Heart left ventricle (tissue), 13 donors: Measurements from ENCODE around the gene GC.
"Not testable (repeated sequence)": the region's sequence is repeated elsewhere in the genome, so short reads cannot be mapped to it uniquely, and the experiment has no call there.

Experiments used
- POLR2A ChIP-seq, 2 donors: fragments of 450-650 bp; IDR thresholded peaks; one replicate each; pipeline ENCODE4 v1.6.1; 2017; ENCODE audit warnings: antibody characterized with exemption in 2 of 2, mild to moderate bottlenecking in 2 of 2, moderate library complexity in 2 of 2
- TF ChIP-seq, protein P1 (sequence below), 12 donors: fragments of 200-600 bp; sonication (generic) in 4 of 12; IDR thresholded peaks; one replicate each; pipeline versions ENCODE4 v1.5.0 to v1.8.0; 2018 to 2022; ENCODE audit warnings: antibody characterized with exemption in 12 of 12, mild to moderate bottlenecking in 5 of 12
- donor health status: ischemic (EF 13 %, LVEDD 7.1; RV severe dilation, severe dysfunction).
- donor health status: DM: no; HTN: yes; CAD: no.
- donor health status: DM: no; HTN: no; CAD: no.
- donor health status: ischemic (EF 25% LVEDD 6.9; RV normal size, moderate dysfunction).
- donor health status: ischemic (EF 25% LVEDD 5.7; RV mildly dilated, moderate dysfunction).
- donor health status: ischemic (EF 35%, LVEDD 5.7; RV mildly dilated, moderate dysfunction).
- donor health status: nonischemic (EF 11% LVEDD 7.7; RV severe dilation, severe dysfunction).
- donor health status: DM: yes; HTN: yes; CAD: no.
- donor health status: PGD.
- donor health status: ischemic (EF 29% LVEDD 5.4; RV normal size, mild dysfunction).
- donor health status: nonischemic (EF 23%, LVEDD 6.1; RV moderate dilation, normal function).

DNA sequence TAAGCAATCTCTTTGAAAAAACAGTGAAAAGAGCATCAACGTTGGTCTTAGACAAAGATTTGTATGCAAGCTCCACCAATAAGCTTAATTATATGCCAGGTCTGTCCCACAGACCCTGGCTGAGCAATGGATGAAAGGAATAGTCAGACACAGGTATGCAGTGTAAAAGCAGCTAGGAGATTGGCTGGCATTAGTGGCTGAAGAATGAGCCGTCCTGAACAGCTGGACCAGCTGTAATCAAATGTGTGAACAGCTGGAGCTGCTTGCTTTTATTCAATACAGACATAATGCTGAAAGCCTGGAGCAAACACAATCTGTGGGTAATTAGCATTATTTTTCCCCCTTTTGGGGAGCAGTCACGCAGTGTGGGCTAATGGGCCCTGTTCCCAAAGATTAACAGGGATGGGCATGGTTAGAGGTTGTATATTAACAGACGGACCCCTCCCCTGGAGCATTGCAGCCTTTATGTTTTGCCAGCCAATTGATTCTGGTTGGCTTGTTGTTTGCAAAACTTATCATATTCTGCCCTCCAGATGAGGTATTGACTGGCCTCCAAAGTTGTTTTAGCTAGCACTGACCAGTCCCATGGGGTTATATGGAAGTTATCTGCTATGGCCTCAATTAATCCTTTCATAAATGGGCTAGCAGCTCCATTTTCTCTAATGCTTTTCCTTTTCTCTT lies 20.3 kb upstream of the GC start:
- TF ChIP-seq, protein P1, sequence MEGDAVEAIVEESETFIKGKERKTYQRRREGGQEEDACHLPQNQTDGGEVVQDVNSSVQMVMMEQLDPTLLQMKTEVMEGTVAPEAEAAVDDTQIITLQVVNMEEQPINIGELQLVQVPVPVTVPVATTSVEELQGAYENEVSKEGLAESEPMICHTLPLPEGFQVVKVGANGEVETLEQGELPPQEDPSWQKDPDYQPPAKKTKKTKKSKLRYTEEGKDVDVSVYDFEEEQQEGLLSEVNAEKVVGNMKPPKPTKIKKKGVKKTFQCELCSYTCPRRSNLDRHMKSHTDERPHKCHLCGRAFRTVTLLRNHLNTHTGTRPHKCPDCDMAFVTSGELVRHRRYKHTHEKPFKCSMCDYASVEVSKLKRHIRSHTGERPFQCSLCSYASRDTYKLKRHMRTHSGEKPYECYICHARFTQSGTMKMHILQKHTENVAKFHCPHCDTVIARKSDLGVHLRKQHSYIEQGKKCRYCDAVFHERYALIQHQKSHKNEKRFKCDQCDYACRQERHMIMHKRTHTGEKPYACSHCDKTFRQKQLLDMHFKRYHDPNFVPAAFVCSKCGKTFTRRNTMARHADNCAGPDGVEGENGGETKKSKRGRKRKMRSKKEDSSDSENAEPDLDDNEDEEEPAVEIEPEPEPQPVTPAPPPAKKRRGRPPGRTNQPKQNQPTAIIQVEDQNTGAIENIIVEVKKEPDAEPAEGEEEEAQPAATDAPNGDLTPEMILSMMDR (IDR thresholded peaks at IDR 0.05), result not testable (repeated sequence)
- TF ChIP-seq POLR2A (IDR thresholded peaks at IDR 0.05), result not testable (repeated sequence)
